ENCODE data around the gene MRPS5. TPM values are rescaled to one million over a fixed set of nuclear protein-coding genes. Genes with fewer than 3 reads are reported as not detected.
A peak's percentile ranks its signal among the peaks of the same experiment; 100 is the strongest.

The MRPS5 gene
- total RNA-seq, 4 donors from 2014 or later: 41.9 to 55.4 (median 46.4) TPM

GRCh38 chr2:95055262-95055661, 66.3 kb downstream of the MRPS5 start:
- intact Hi-C loops (cut with DNase I): no loop called here
- H3K9me3 ChIP-seq: no peaks in the 10 kb centered on the region
- H3K27me3 ChIP-seq: peaks cover 0 to 18% (median 0%) of the 10 kb centered on the region in 4 donors
- TF ChIP-seq CTCF (IDR thresholded peaks at IDR 0.05) (no peak), POLR2A (IDR thresholded peaks at IDR 0.05) (no peak)
- H3K27ac ChIP-seq: peak overlapping the region in 2 of 4 donors; percentile 56 to 76
- peaks cover 0 to 72% (median 16%) of the 10 kb centered on the region in 3 donors for H3K4me1 ChIP-seq
- peaks cover 0 to 17% (median 0%) of the 10 kb centered on the region in 3 donors for H3K36me3 ChIP-seq
- 55 to 61% methylated on average over 3 of the region's 3 CpGs for WGBS, 2 donors
- no peak for DNase-seq
- H3K4me3 ChIP-seq: no peak overlapping the region

- Histone ChIP-seq H3K4me1 (peaks cover 0 to 72% (median 12%) of the 10 kb centered on the region in 3 donors), H3K36me3 (peaks cover 0 to 29% (median 0%) of the 10 kb centered on the region in 3 donors), H3K27me3 (peaks cover 0 to 8% (median 0%) of the 10 kb centered on the region in 4 donors), H3K27ac (no peak overlapping the region), H3K4me3 (no peak overlapping the region), H3K9me3 (no peaks in the 10 kb centered on the region)
- TF ChIP-seq POLR2A (IDR thresholded peaks at IDR 0.05): no peak
- TF ChIP-seq CTCF (IDR thresholded peaks at IDR 0.05): no peak
- WGBS, 2 donors: 78 to 81% methylated on average over 5 of the region's 5 CpGs
- no peak for DNase-seq
- intact Hi-C loops (cut with DNase I): no loop called here
These were observed 67.6 kb downstream of the MRPS5 start for GRCh38 chr2:95054016-95054415.

- Histone ChIP-seq H3K36me3 (peaks cover 0 to 30% (median 0%) of the 10 kb centered on the region in 3 donors), H3K27ac (no peak overlapping the region), H3K9me3 (no peaks in the 10 kb centered on the region), H3K27me3 (peaks cover 0 to 8% (median 0%) of the 10 kb centered on the region in 4 donors), H3K4me3 (no peak overlapping the region), H3K4me1 (peaks cover 2 to 72% (median 14%) of the 10 kb centered on the region in 3 donors)
- DNase-seq: no peak
- intact Hi-C loops (cut with DNase I): no loop called here
- 59 to 63% methylated on average over 4 to 8 of the region's 11 CpGs for WGBS, 2 donors
- no peak for TF ChIP-seq POLR2A (IDR thresholded peaks at IDR 0.05)
- TF ChIP-seq CTCF (IDR thresholded peaks at IDR 0.05): no peak
These were observed 68.1 kb downstream of the MRPS5 start for GRCh38 chr2:95053543-95053942.

GRCh38 chr2:95052804-95053479, 68.7 kb downstream of the MRPS5 start:
- Histone ChIP-seq H3K4me1 (peaks cover 8 to 73% (median 19%) of the 10 kb centered on the region in 3 donors), H3K27me3 (peaks cover 0 to 8% (median 0%) of the 10 kb centered on the region in 4 donors), H3K27ac (peak overlapping the region in 2 of 4 donors; percentile 49 to 54), H3K36me3 (peaks cover 0 to 30% (median 0%) of the 10 kb centered on the region in 3 donors), H3K4me3 (no peak overlapping the region), H3K9me3 (no peaks in the 10 kb centered on the region)
- intact Hi-C loops (cut with DNase I): no loop called here
- no peak for DNase-seq
- no peak for TF ChIP-seq CTCF (IDR thresholded peaks at IDR 0.05)
- TF ChIP-seq POLR2A (IDR thresholded peaks at IDR 0.05): no peak
- WGBS, 2 donors: 79% methylated on average over 9 to 12 of the region's 13 CpGs

GRCh38 chr2:95052307-95052706, 69.3 kb downstream of the MRPS5 start:
- 43 to 80% methylated on average over 1 to 5 of the region's 6 CpGs for WGBS, 2 donors
- H3K9me3 ChIP-seq: no peaks in the 10 kb centered on the region
- intact Hi-C loops (cut with DNase I): no loop called here
- peaks cover 0 to 30% (median 0%) of the 10 kb centered on the region in 3 donors for H3K36me3 ChIP-seq
- H3K27ac ChIP-seq: peak overlapping the region; percentile 9 to 54 (median 34)
- TF ChIP-seq POLR2A (IDR thresholded peaks at IDR 0.05) (no peak), CTCF (IDR thresholded peaks at IDR 0.05) (no peak)
- no peak for DNase-seq
- H3K27me3 ChIP-seq: peaks cover 0 to 8% (median 0%) of the 10 kb centered on the region in 4 donors
- H3K4me3 ChIP-seq: no peak overlapping the region
- peaks cover 13 to 79% (median 19%) of the 10 kb centered on the region in 3 donors for H3K4me1 ChIP-seq
